ENCODE measurements around the gene CDC42BPB.

CDC42BPB gene

GRCh38 chr14:103057372-103058163 lies at the start of gene CDC42BPB:
Gene CDC42BPB, minus strand, starts transcription at chr14:103057549. Its CDS starts 376 bp downstream, at chr14:103057173.
- DNase-seq (ENCODE audit: low read depth, low spot score): peak; percentile 79

GRCh38 chr14:103105580-103106150 lies 48.3 kb upstream of the CDC42BPB start:
- no peak for DNase-seq (ENCODE audit: low read depth, low spot score)

GRCh38 chr14:103104654-103105452 lies 47.5 kb upstream of the CDC42BPB start:
- peak; percentile 81 for DNase-seq (ENCODE audit: low read depth, low spot score)

GRCh38 chr14:103104389-103104653 lies 47.0 kb upstream of the CDC42BPB start:
- DNase-seq (ENCODE audit: low read depth, low spot score): no peak

GRCh38 chr14:103103461-103104388 lies 46.4 kb upstream of the CDC42BPB start:
- peak; percentile 68 for DNase-seq (ENCODE audit: low read depth, low spot score)

- DNase-seq (ENCODE audit: low read depth, low spot score): no peak
Measured at GRCh38 chr14:103102689-103103260, 45.4 kb upstream of the CDC42BPB start.

- peak; percentile 59 for DNase-seq (ENCODE audit: low read depth, low spot score)
Measured at GRCh38 chr14:103101963-103102688, 44.8 kb upstream of the CDC42BPB start.

GRCh38 chr14:103101257-103101962 lies 44.1 kb upstream of the CDC42BPB start:
- no peak for DNase-seq (ENCODE audit: low read depth, low spot score)

GRCh38 chr14:103100281-103101121 lies 43.2 kb upstream of the CDC42BPB start:
- DNase-seq (ENCODE audit: low read depth, low spot score): peak; percentile 61

- no peak for DNase-seq (ENCODE audit: low read depth, low spot score)
Measured at GRCh38 chr14:103099733-103100280, 42.5 kb upstream of the CDC42BPB start.

GRCh38 chr14:103099081-103099732 lies 41.9 kb upstream of the CDC42BPB start:
- DNase-seq (ENCODE audit: low read depth, low spot score): no peak

- no peak for DNase-seq (ENCODE audit: low read depth, low spot score)
Measured at GRCh38 chr14:103097994-103098957, 40.9 kb upstream of the CDC42BPB start.

- no peak for DNase-seq (ENCODE audit: low read depth, low spot score)
Measured at GRCh38 chr14:103097244-103097993, 40.1 kb upstream of the CDC42BPB start.

GRCh38 chr14:103096387-103096786 lies 39.0 kb upstream of the CDC42BPB start:
- no peak for DNase-seq (ENCODE audit: low read depth, low spot score)

GRCh38 chr14:103095210-103095778 lies 37.9 kb upstream of the CDC42BPB start:
- no peak for DNase-seq (ENCODE audit: low read depth, low spot score)
